Activated CD8-positive, alpha-beta T cell treated with anti-CD3 and anti-CD28 coated beads, Interleukin-2, amount 10 ng/mL, durations not matched to agents 7 days and 5 days (primary cell): ENCODE data around the gene DNAJA1. TPM values are rescaled to one million over a fixed set of nuclear protein-coding genes. Genes with fewer than 3 reads are reported as not detected.
"Not testable (repeated sequence)": the region's sequence is repeated elsewhere in the genome, so short reads cannot be mapped to it uniquely, and the experiment has no call there.

Experiments
- ATAC-seq: fragments of 150-1000 bp; cut with Tn5 transposase; one replicate; pipeline ENCODE4 v1.10.0; 2021; ENCODE audit warnings: moderate library complexity
- CTCF ChIA-PET: fragments of 350-600 bp; sonication (Branson Sonifier 250); formaldehyde crosslinking; loops from one replicate; lab custom pipeline; 2021; ENCODE audit warnings: antibody characterized with exemption; lab: Charles Lee
- POLR2A ChIA-PET: fragments of 350-600 bp; sonication (Branson Sonifier 250); formaldehyde crosslinking; loops from one replicate; lab custom pipeline; 2021; ENCODE audit warnings: antibody characterized with exemption; lab: Charles Lee
- DNase-seq: peaks from one replicate; pipeline ENCODE4 v3.0.0-alpha.2; 2020
- H3K27ac Mint-ChIP-seq: one replicate; pipeline ENCODE4 v1.8.0; 2021; ENCODE audit warnings: mild to moderate bottlenecking, mixed read lengths
- H3K27me3 Mint-ChIP-seq: one replicate; pipeline ENCODE4 v1.8.0; 2021; ENCODE audit warnings: low read depth, mixed read lengths
- H3K36me3 Mint-ChIP-seq: one replicate; pipeline ENCODE4 v1.8.0; 2021; ENCODE audit warnings: low read depth, mixed read lengths
- H3K4me1 Mint-ChIP-seq: one replicate; pipeline ENCODE4 v1.8.0; 2021; ENCODE audit warnings: low read depth, mixed read lengths
- H3K4me3 Mint-ChIP-seq: one replicate; pipeline ENCODE4 v1.8.0; 2021; ENCODE audit warnings: mild to moderate bottlenecking, mixed read lengths
- H3K9me3 Mint-ChIP-seq: one replicate; pipeline ENCODE4 v1.8.0; 2022; ENCODE audit warnings: mixed read lengths; ENCODE audit not compliant: insufficient read depth
- total RNA-seq, 2 experiments: library from RNA; stranded (reverse); gene quantifications; one replicate each; pipeline ENCODE4 v1.2.3, GENCODE V29; 2021

The DNAJA1 gene
- total RNA-seq, 2 experiments from 2014 or later: 158 to 159 TPM

DNA sequence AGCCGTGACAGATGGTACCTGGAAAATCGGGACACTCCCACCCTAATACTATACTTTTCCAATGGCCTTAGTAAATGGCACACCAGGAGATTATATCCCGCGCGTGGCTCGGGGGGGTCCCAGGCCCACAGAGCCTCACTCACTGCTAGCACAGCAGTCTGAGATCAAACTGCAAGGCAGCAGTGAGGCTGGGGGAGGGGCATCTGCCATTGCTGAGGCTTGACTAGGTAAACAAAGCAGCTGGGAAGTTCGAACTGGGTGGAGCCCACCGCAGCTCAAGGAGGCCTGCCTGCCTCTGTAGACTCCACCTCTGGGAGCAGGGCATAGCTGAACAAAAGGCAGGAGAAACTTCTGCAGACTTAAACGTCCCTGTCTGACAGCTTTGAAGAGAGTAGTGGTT lies 60.6 kb downstream of the DNAJA1 start:
- ATAC-seq, DNase-seq, H3K36me3 Mint-ChIP-seq, H3K27ac Mint-ChIP-seq, H3K4me3 Mint-ChIP-seq, H3K9me3 Mint-ChIP-seq, POLR2A ChIA-PET, CTCF ChIA-PET, H3K4me1 Mint-ChIP-seq: not testable (repeated sequence)
- H3K27me3 Mint-ChIP-seq: peaks cover 17% of the 10 kb centered on the region

Other genes starting within 250 kb of the DNAJA1 start
- gene TMEM215, start 241.7 kb upstream of the DNAJA1 start, total RNA-seq: not detected
- 10 to 100 TPM; 33.1 to 35.9 TPM for gene APTX, start 23.6 kb upstream of the DNAJA1 start, total RNA-seq
- 10 to 100 TPM; 21.7 to 22.6 TPM for gene SMU1, start 51.4 kb downstream of the DNAJA1 start, total RNA-seq
- gene B4GALT1, start 142.1 kb downstream of the DNAJA1 start, total RNA-seq: 10 to 100 TPM; 27.8 to 28.5 TPM
- not detected for gene SPINK4, start 214.9 kb downstream of the DNAJA1 start, total RNA-seq
- 10 to 100 TPM; 95.5 to 96.3 TPM for gene BAG1, start 239.4 kb downstream of the DNAJA1 start, total RNA-seq
- 10 to 100 TPM; 83.0 to 85.5 TPM for gene CHMP5, start 239.8 kb downstream of the DNAJA1 start, total RNA-seq